IMR-90 (cell line): ENCODE measurements around the gene ZC3H15. TPM values are rescaled to one million over a fixed set of nuclear protein-coding genes. Genes with fewer than 3 reads are reported as not detected.
A peak's percentile ranks its signal among the peaks of the same experiment; 100 is the strongest.

Source experiments
- ATAC-seq: fragments of 200-7000 bp; cut with Tn5 transposase; 2 replicates; pipeline ENCODE4 v1.9.1; 2020; ENCODE audit warnings: low read depth, mild to moderate bottlenecking, moderate library complexity
- BruUV-seq: library from RNA; stranded (reverse); fragments of 400-500 nt; replicated peaks from 2 replicates; lab custom pipeline; 2021; lab: Mats Ljungman, UMichigan
- CTCF ChIA-PET: fragments of 300-600 bp; formaldehyde crosslinking; extraction: SDS; loops from one replicate; lab custom pipeline; 2021; ENCODE audit warnings: antibody characterized with exemption; lab: Yijun Ruan, JAX
- POLR2A ChIA-PET: fragments of 300-600 bp; sonication (Branson Sonifier 250); formaldehyde crosslinking; loops from one replicate; lab custom pipeline; 2022; ENCODE audit warnings: antibody characterized with exemption; ENCODE audit not compliant: unreplicated experiment; lab: Charles Lee
- DNase-seq: peaks from one replicate; pipeline ENCODE4 v3.0.0; 2013
- H2AFZ ChIP-seq: replicated peaks from 2 replicates; pipeline ENCODE3; 2013; ENCODE audit warnings: low read length, mild to moderate bottlenecking; ENCODE audit not compliant: poor library complexity
- H2AK5ac ChIP-seq: 2 replicates; pipeline ENCODE4 v1.6.1; 2013; ENCODE audit warnings: low read depth, low read length, inconsistent platforms
- H2AK9ac ChIP-seq: replicated peaks from 2 replicates; pipeline ENCODE3; 2013; ENCODE audit warnings: mild to moderate bottlenecking, low read depth, low read length, moderate library complexity; ENCODE audit not compliant: poor library complexity
- H2BK120ac ChIP-seq: 2 replicates; pipeline ENCODE4 v1.6.1; 2013; ENCODE audit warnings: low read depth, low read length, inconsistent platforms
- H2BK15ac ChIP-seq: 3 replicates; pipeline ENCODE4 v1.6.1; 2013; ENCODE audit warnings: low read depth, low read length, inconsistent platforms
- H2BK20ac ChIP-seq: 2 replicates; pipeline ENCODE4 v1.6.1; 2013; ENCODE audit warnings: low read depth, mild to moderate bottlenecking, inconsistent platforms, low read length, moderate library complexity
- H2BK5ac ChIP-seq: 2 replicates; pipeline ENCODE4 v1.6.1; 2013; ENCODE audit warnings: mild to moderate bottlenecking, low read depth, low read length, inconsistent platforms; ENCODE audit not compliant: poor library complexity, severe bottlenecking
- H3K14ac ChIP-seq: replicated peaks from 2 replicates; pipeline ENCODE4 v1.6.1; 2013; ENCODE audit warnings: low read depth, low read length, inconsistent platforms
- H3K18ac ChIP-seq: 2 replicates; pipeline ENCODE4 v1.6.1; 2013; ENCODE audit warnings: low read depth, low read length, control low read depth
- H3K23ac ChIP-seq: 2 replicates; pipeline ENCODE4 v1.6.1; 2013; ENCODE audit warnings: low read depth, low read length, inconsistent platforms
- H3K27ac ChIP-seq: 2 replicates; pipeline ENCODE4 v1.5.1; 2013; ENCODE audit warnings: mild to moderate bottlenecking, control low read depth, low read length; ENCODE audit not compliant: insufficient read depth
- H3K27me3 ChIP-seq: 2 replicates; pipeline ENCODE4 v1.6.1; 2013; ENCODE audit warnings: low read length; ENCODE audit not compliant: control insufficient read depth, insufficient read depth
- H3K36me3 ChIP-seq: 2 replicates; pipeline ENCODE4 v1.6.1; 2013; ENCODE audit warnings: low read length, mixed read lengths; ENCODE audit not compliant: control insufficient read depth, insufficient read depth
- H3K4ac ChIP-seq: 2 replicates; pipeline ENCODE4 v1.6.1; 2013; ENCODE audit warnings: low read depth, low read length, inconsistent platforms
- H3K4me1 ChIP-seq: 2 replicates; pipeline ENCODE4 v1.6.1; 2013; ENCODE audit warnings: low read length, mixed read lengths; ENCODE audit not compliant: control insufficient read depth, insufficient read depth
- H3K4me2 ChIP-seq: 2 replicates; pipeline ENCODE4 v1.6.1; 2013; ENCODE audit warnings: low read depth, mild to moderate bottlenecking, control low read depth, low read length, moderate library complexity
- H3K4me3 ChIP-seq: 2 replicates; pipeline ENCODE4 v1.5.1; 2013; ENCODE audit warnings: low read depth, mild to moderate bottlenecking, control low read depth, low read length, moderate library complexity; ENCODE audit not compliant: insufficient read depth
- H3K56ac ChIP-seq: 2 replicates; pipeline ENCODE4 v1.6.1; 2013; ENCODE audit warnings: low read length, inconsistent platforms; ENCODE audit not compliant: insufficient read depth; ENCODE audit errors: extremely low read depth
- H3K79me1 ChIP-seq, 2 experiments: 2 replicates each; pipeline ENCODE4 v1.6.1; 2013; ENCODE audit warnings: low read length in 2 of 2, inconsistent platforms in 1 of 2, low read depth in 1 of 2
- H3K9ac ChIP-seq: 2 replicates; pipeline ENCODE4 v1.6.1; 2013; ENCODE audit warnings: low read depth, low read length, control low read depth
- H3K9me1 ChIP-seq: 2 replicates; pipeline ENCODE4 v1.6.1; 2013; ENCODE audit warnings: low read length, inconsistent platforms; ENCODE audit not compliant: insufficient read depth
- H3K9me3 ChIP-seq: 2 replicates; pipeline ENCODE4 v1.6.1; 2013; ENCODE audit warnings: low read length; ENCODE audit not compliant: control insufficient read depth, insufficient read depth
- H4K20me1 ChIP-seq: 2 replicates; pipeline ENCODE4 v1.6.1; 2013; ENCODE audit warnings: low read length, inconsistent platforms; ENCODE audit not compliant: insufficient read depth
- H4K5ac ChIP-seq: 2 replicates; pipeline ENCODE4 v1.6.1; 2013; ENCODE audit warnings: mild to moderate bottlenecking, low read depth, low read length, control low read depth
- H4K8ac ChIP-seq, 2 experiments: 2 replicates each; pipeline ENCODE4 v1.6.1; 2013; ENCODE audit warnings: low read depth in 2 of 2, low read length in 2 of 2, control low read depth in 1 of 2, inconsistent platforms in 1 of 2
- H4K91ac ChIP-seq: 2 replicates; pipeline ENCODE4 v1.6.1; 2013; ENCODE audit warnings: low read depth, low read length, inconsistent platforms; ENCODE audit not compliant: insufficient read depth
- CEBPB ChIP-seq: IDR thresholded peaks from 2 replicates; pipeline ENCODE4 v1.6.1; 2012; ENCODE audit warnings: low read depth, low read length, improper control_type of control experiment
- NFE2L2 ChIP-seq: fragments of 150-350 bp; IDR thresholded peaks from 2 replicates; pipeline ENCODE4 v1.6.1; 2016; ENCODE audit warnings: low read depth, mild to moderate bottlenecking, low read length
- WGBS, 2 experiments: methylation state at CpG; one replicate each; pipeline versions ENCODE4 v1.1.5 to v1.1.7; 2013; ENCODE audit warnings: missing lambda C conversion rate in 2 of 2; ENCODE audit not compliant: insufficient read length in 1 of 2; ENCODE audit errors: extremely low coverage in 2 of 2; 5-methylcytosine and 5-hydroxymethylcytosine counted together
- dilution Hi-C: fragments of 300-500 bp; cut with HindIII; formaldehyde crosslinking; loops from one replicate; pipeline ENCODE4 v1.14.3; 2018; ENCODE audit warnings: low sequenced_read_pairs; ENCODE audit not compliant: unreplicated experiment
- in situ Hi-C: fragments of 300-500 bp; cut with MboI; formaldehyde crosslinking; loops from 3 replicates; pipeline ENCODE4 v1.14.3; 2019; ENCODE audit warnings: low sequenced_read_pairs, inconsistent platforms, mixed read lengths
- intact Hi-C: fragments of 100-400 bp; cut with micrococcal nuclease; formaldehyde crosslinking; loops from 2 replicates; pipeline ENCODE4 v1.10.0; 2022
- polyA plus RNA-seq, 3 experiments: library from polyadenylated mRNA; depleted of rRNA; stranded (reverse); fragments of >200 nt; gene quantifications; 2 replicates each; pipeline ENCODE4 v1.2.3, GENCODE V29; 2012; ENCODE audit warnings: low replicate concordance in 1 of 3
- total RNA-seq: library from RNA; depleted of rRNA; stranded (reverse); fragments of >200 nt; gene quantifications from 2 replicates; pipeline ENCODE4 v1.2.3, GENCODE V29; 2012

Gene ZC3H15
- total and polyA plus RNA-seq, 2 of the 4 experiments (the other 2 are of a cell fraction): 22.9 to 47.4 TPM

- Histone ChIP-seq H3K27ac (no peak overlapping the region), H4K5ac (no peak overlapping the region), H2AK5ac (no peak overlapping the region), H3K4ac (no peak overlapping the region), H2BK15ac (no peak overlapping the region), H4K91ac (no peak overlapping the region), H3K79me1 (no peaks in the 10 kb centered on the region), H2AFZ (no peak overlapping the region), H3K4me1 (no peaks in the 10 kb centered on the region), H3K27me3 (no peaks in the 10 kb centered on the region), H3K14ac (no peak overlapping the region), H3K9me3 (no peaks in the 10 kb centered on the region), H3K9me1 (no peaks in the 10 kb centered on the region; the same call in 1 of the 2 replicates), H2AK9ac (no peak overlapping the region), H3K18ac (no peak overlapping the region), H3K4me2 (no peak overlapping the region), H3K23ac (no peak overlapping the region), H4K8ac (no peak overlapping the region), H4K20me1 (no peaks in the 10 kb centered on the region), H3K4me3 (no peak overlapping the region), H2BK5ac (no peak overlapping the region), H2BK20ac (no peak overlapping the region), H3K9ac (no peak overlapping the region), H2BK120ac (no peak overlapping the region), H3K36me3 (no peaks in the 10 kb centered on the region), H3K56ac (no peak overlapping the region)
- no CpG with 5 or more reads among the region's 4 CpGs for WGBS, 2 experiments
- no TSS peak for BruUV-seq
- ChIA-PET CTCF (no interaction called here), POLR2A (no interaction called here)
- TF ChIP-seq NFE2L2 (no peak), CEBPB (peak; percentile 96)
- in situ Hi-C loops: no loop called here
- intact Hi-C loops: no loop called here
- dilution Hi-C loops: no loop called here
- ATAC-seq (no peak), DNase-seq (no peak)
These were observed 40.6 kb upstream of the ZC3H15 start for GRCh38 chr2:186445506-186445905.
